Measurements from ENCODE around the gene KDM1B. TPM values are rescaled to one million over a fixed set of nuclear protein-coding genes. Genes with fewer than 3 reads are reported as not detected.

Gene KDM1B
- total and polyA plus RNA-seq, 4 donors = 29.2 to 40.7 (median 33.8) TPM

- Histone ChIP-seq H3K27me3 (ENCODE audit: control insufficient read depth, insufficient read depth, low read length) (no peaks in the 10 kb centered on the region), H3K27ac (ENCODE audit: low read depth, low read length) (no peak overlapping the region)
- no CpG with 5 or more reads among the region's 4 CpGs for WGBS (ENCODE audit: insufficient coverage)
Observed at GRCh38 chr6:18182568-18182967, 27.3 kb downstream of the KDM1B start.

GRCh38 chr6:18183766-18184165 lies 28.5 kb downstream of the KDM1B start:
- H3K27ac ChIP-seq (ENCODE audit: low read depth, low read length) = no peak overlapping the region
- H3K36me3 ChIP-seq (ENCODE audit: control insufficient read depth, insufficient read depth, low read length) = peaks cover 8% of the 10 kb centered on the region
- no peaks in the 10 kb centered on the region for H3K9me3 ChIP-seq (ENCODE audit: control insufficient read depth, insufficient read depth, low read length)
- no peak overlapping the region for H3K4me3 ChIP-seq (ENCODE audit: low read depth, low read length)
- peak in 1 of 6 donors; percentile 82 for DNase-seq (ENCODE audit: low read depth in 4 of 6, low spot score in 6 of 6)
- H3K27me3 ChIP-seq (ENCODE audit: control insufficient read depth, insufficient read depth, low read length) = no peaks in the 10 kb centered on the region
- WGBS (ENCODE audit: insufficient coverage) = 55% methylated on average over 4 of the region's 4 CpGs
- H3K4me1 ChIP-seq (ENCODE audit: control insufficient read depth, insufficient read depth, low read length) = no peaks in the 10 kb centered on the region

More at GRCh38 chr6:18182568-18182967, 27.3 kb downstream of the KDM1B start:
- H3K4me3 ChIP-seq (ENCODE audit: low read depth, low read length) = no peak overlapping the region
- peaks cover 4% of the 10 kb centered on the region for H3K36me3 ChIP-seq (ENCODE audit: control insufficient read depth, insufficient read depth, low read length)
- H3K4me1 ChIP-seq (ENCODE audit: control insufficient read depth, insufficient read depth, low read length) = no peaks in the 10 kb centered on the region
- DNase-seq (ENCODE audit: low read depth in 4 of 6, low spot score in 6 of 6) = no peak
- no peaks in the 10 kb centered on the region for H3K9me3 ChIP-seq (ENCODE audit: control insufficient read depth, insufficient read depth, low read length)

- no peak for DNase-seq (ENCODE audit: low read depth in 4 of 6, low spot score in 6 of 6)
- H3K4me3 ChIP-seq (ENCODE audit: low read depth, low read length) = no peak overlapping the region
- H3K27me3 ChIP-seq (ENCODE audit: control insufficient read depth, insufficient read depth, low read length) = no peaks in the 10 kb centered on the region
- H3K36me3 ChIP-seq (ENCODE audit: control insufficient read depth, insufficient read depth, low read length) = peaks cover 5% of the 10 kb centered on the region
- 40% methylated on average over 1 of the region's 1 CpG for WGBS (ENCODE audit: insufficient coverage)
- no peaks in the 10 kb centered on the region for H3K9me3 ChIP-seq (ENCODE audit: control insufficient read depth, insufficient read depth, low read length)
- H3K27ac ChIP-seq (ENCODE audit: low read depth, low read length) = no peak overlapping the region
- no peaks in the 10 kb centered on the region for H3K4me1 ChIP-seq (ENCODE audit: control insufficient read depth, insufficient read depth, low read length)
Observed at GRCh38 chr6:18185624-18186023, 30.4 kb downstream of the KDM1B start.

GRCh38 chr6:18186033-18186432 lies 30.8 kb downstream of the KDM1B start:
- H3K4me3 ChIP-seq (ENCODE audit: low read depth, low read length) = no peak overlapping the region
- 18% methylated on average over 1 of the region's 2 CpGs for WGBS (ENCODE audit: insufficient coverage)
- peak in 1 of 6 donors; percentile 63 for DNase-seq (ENCODE audit: low read depth in 4 of 6, low spot score in 6 of 6)
- no peaks in the 10 kb centered on the region for H3K9me3 ChIP-seq (ENCODE audit: control insufficient read depth, insufficient read depth, low read length)
- no peak overlapping the region for H3K27ac ChIP-seq (ENCODE audit: low read depth, low read length)
- H3K36me3 ChIP-seq (ENCODE audit: control insufficient read depth, insufficient read depth, low read length) = peaks cover 5% of the 10 kb centered on the region
- H3K27me3 ChIP-seq (ENCODE audit: control insufficient read depth, insufficient read depth, low read length) = no peaks in the 10 kb centered on the region
- no peaks in the 10 kb centered on the region for H3K4me1 ChIP-seq (ENCODE audit: control insufficient read depth, insufficient read depth, low read length)

GRCh38 chr6:18186540-18187250 lies 31.5 kb downstream of the KDM1B start:
- Histone ChIP-seq H3K9me3 (ENCODE audit: control insufficient read depth, insufficient read depth, low read length) (no peaks in the 10 kb centered on the region), H3K27ac (ENCODE audit: low read depth, low read length) (no peak overlapping the region), H3K4me1 (ENCODE audit: control insufficient read depth, insufficient read depth, low read length) (no peaks in the 10 kb centered on the region), H3K27me3 (ENCODE audit: control insufficient read depth, insufficient read depth, low read length) (no peaks in the 10 kb centered on the region), H3K36me3 (ENCODE audit: control insufficient read depth, insufficient read depth, low read length) (peaks cover 9% of the 10 kb centered on the region), H3K4me3 (ENCODE audit: low read depth, low read length) (no peak overlapping the region)
- WGBS (ENCODE audit: insufficient coverage) = 60% methylated on average over 2 of the region's 4 CpGs
- DNase-seq (ENCODE audit: low read depth in 4 of 6, low spot score in 6 of 6) = no peak

GRCh38 chr6:18187701-18188100 lies 32.5 kb downstream of the KDM1B start:
- Histone ChIP-seq H3K27ac (ENCODE audit: low read depth, low read length) (no peak overlapping the region), H3K27me3 (ENCODE audit: control insufficient read depth, insufficient read depth, low read length) (no peaks in the 10 kb centered on the region), H3K36me3 (ENCODE audit: control insufficient read depth, insufficient read depth, low read length) (peaks cover 9% of the 10 kb centered on the region), H3K4me3 (ENCODE audit: low read depth, low read length) (no peak overlapping the region), H3K4me1 (ENCODE audit: control insufficient read depth, insufficient read depth, low read length) (no peaks in the 10 kb centered on the region), H3K9me3 (ENCODE audit: control insufficient read depth, insufficient read depth, low read length) (no peaks in the 10 kb centered on the region)
- DNase-seq (ENCODE audit: low read depth in 4 of 6, low spot score in 6 of 6) = no peak
- WGBS (ENCODE audit: insufficient coverage) = 86% methylated on average over 9 of the region's 10 CpGs

GRCh38 chr6:18189196-18189595 lies 34.0 kb downstream of the KDM1B start:
- no peak for DNase-seq (ENCODE audit: low read depth in 4 of 6, low spot score in 6 of 6)
- no peak overlapping the region for H3K27ac ChIP-seq (ENCODE audit: low read depth, low read length)
- no peaks in the 10 kb centered on the region for H3K27me3 ChIP-seq (ENCODE audit: control insufficient read depth, insufficient read depth, low read length)
- no peaks in the 10 kb centered on the region for H3K4me1 ChIP-seq (ENCODE audit: control insufficient read depth, insufficient read depth, low read length)
- H3K4me3 ChIP-seq (ENCODE audit: low read depth, low read length) = no peak overlapping the region
- H3K36me3 ChIP-seq (ENCODE audit: control insufficient read depth, insufficient read depth, low read length) = peaks cover 9% of the 10 kb centered on the region
- no CpG with 5 or more reads among the region's 2 CpGs for WGBS (ENCODE audit: insufficient coverage)
- no peaks in the 10 kb centered on the region for H3K9me3 ChIP-seq (ENCODE audit: control insufficient read depth, insufficient read depth, low read length)

GRCh38 chr6:18192026-18192425 lies 36.8 kb downstream of the KDM1B start:
- H3K27me3 ChIP-seq (ENCODE audit: control insufficient read depth, insufficient read depth, low read length) = no peaks in the 10 kb centered on the region
- no peaks in the 10 kb centered on the region for H3K4me1 ChIP-seq (ENCODE audit: control insufficient read depth, insufficient read depth, low read length)
- H3K36me3 ChIP-seq (ENCODE audit: control insufficient read depth, insufficient read depth, low read length) = peaks cover 9% of the 10 kb centered on the region
- WGBS (ENCODE audit: insufficient coverage) = 100% methylated on average over 1 of the region's 3 CpGs
- no peaks in the 10 kb centered on the region for H3K9me3 ChIP-seq (ENCODE audit: control insufficient read depth, insufficient read depth, low read length)
- no peak overlapping the region for H3K4me3 ChIP-seq (ENCODE audit: low read depth, low read length)
- no peak overlapping the region for H3K27ac ChIP-seq (ENCODE audit: low read depth, low read length)
- DNase-seq (ENCODE audit: low read depth in 4 of 6, low spot score in 6 of 6) = no peak

GRCh38 chr6:18203786-18204185 lies 48.6 kb downstream of the KDM1B start:
- peak in 1 of 6 donors; percentile 48 for DNase-seq (ENCODE audit: low read depth in 4 of 6, low spot score in 6 of 6)
- H3K4me3 ChIP-seq (ENCODE audit: low read depth, low read length) = no peak overlapping the region
- peaks cover 7% of the 10 kb centered on the region for H3K4me1 ChIP-seq (ENCODE audit: control insufficient read depth, insufficient read depth, low read length)
- peaks cover 10% of the 10 kb centered on the region for H3K36me3 ChIP-seq (ENCODE audit: control insufficient read depth, insufficient read depth, low read length)
- H3K27me3 ChIP-seq (ENCODE audit: control insufficient read depth, insufficient read depth, low read length) = no peaks in the 10 kb centered on the region
- peak overlapping the region; percentile 4 for H3K27ac ChIP-seq (ENCODE audit: low read depth, low read length)
- no peaks in the 10 kb centered on the region for H3K9me3 ChIP-seq (ENCODE audit: control insufficient read depth, insufficient read depth, low read length)
- WGBS (ENCODE audit: insufficient coverage) = 59% methylated on average over 4 of the region's 6 CpGs

- Histone ChIP-seq H3K36me3 (ENCODE audit: control insufficient read depth, insufficient read depth, low read length) (peaks cover 11% of the 10 kb centered on the region), H3K9me3 (ENCODE audit: control insufficient read depth, insufficient read depth, low read length) (no peaks in the 10 kb centered on the region), H3K4me3 (ENCODE audit: low read depth, low read length) (no peak overlapping the region), H3K4me1 (ENCODE audit: control insufficient read depth, insufficient read depth, low read length) (peaks cover 7% of the 10 kb centered on the region), H3K27ac (ENCODE audit: low read depth, low read length) (no peak overlapping the region), H3K27me3 (ENCODE audit: control insufficient read depth, insufficient read depth, low read length) (no peaks in the 10 kb centered on the region)
- WGBS (ENCODE audit: insufficient coverage) = 91% methylated on average over 8 of the region's 8 CpGs
- DNase-seq (ENCODE audit: low read depth in 4 of 6, low spot score in 6 of 6) = no peak
Observed at GRCh38 chr6:18204691-18205090, 49.5 kb downstream of the KDM1B start.

All from spinal cord (tissue), 10 donors.